Small intestine (tissue), 7 donors: ENCODE measurements around the gene GYG2. TPM values are rescaled to one million over a fixed set of nuclear protein-coding genes. Genes with fewer than 3 reads are reported as not detected.
"Not testable (repeated sequence)": the region's sequence is repeated elsewhere in the genome, so short reads cannot be mapped to it uniquely, and the experiment has no call there.

Experiments used
- DNase-seq, 2 donors: peaks; one replicate each; pipeline versions ENCODE4 v3.0.0 to v3.0.0-alpha.2; 2013
- FAIRE-seq: peaks from 2 replicates; lab custom pipeline; 2012; peaks lifted over from hg19 to GRCh38; lab: Jason Lieb, UNC
- H3K27ac ChIP-seq, 3 donors: one replicate each; pipeline ENCODE4 v1.5.1; 2013; ENCODE audit warnings: low read length in 2 of 3, mild to moderate bottlenecking in 2 of 3, control low read depth in 1 of 3, inconsistent platforms in 1 of 3, low read depth in 1 of 3, moderate library complexity in 1 of 3
- H3K27me3 ChIP-seq, 3 donors: one replicate each; pipeline ENCODE4 v1.6.1; 2013; ENCODE audit warnings: low read length in 3 of 3, inconsistent platforms in 1 of 3; ENCODE audit not compliant: control insufficient read depth in 3 of 3, insufficient read depth in 3 of 3
- H3K36me3 ChIP-seq, 3 donors: one replicate each; pipeline ENCODE4 v1.6.1; 2013; ENCODE audit warnings: low read length in 3 of 3, inconsistent platforms in 1 of 3, low read depth in 1 of 3, mild to moderate bottlenecking in 1 of 3, moderate library complexity in 1 of 3; ENCODE audit not compliant: control insufficient read depth in 3 of 3, insufficient read depth in 2 of 3
- H3K4me1 ChIP-seq, 3 donors: one replicate each; pipeline ENCODE4 v1.6.1; 2013; ENCODE audit warnings: low read length in 2 of 3, inconsistent platforms in 1 of 3, low read depth in 1 of 3, mild to moderate bottlenecking in 1 of 3, moderate library complexity in 1 of 3; ENCODE audit not compliant: control insufficient read depth in 3 of 3, insufficient read depth in 2 of 3
- H3K4me3 ChIP-seq, 3 donors: one replicate each; pipeline ENCODE4 v1.5.1; 2013; ENCODE audit warnings: low read length in 3 of 3, control low read depth in 1 of 3, inconsistent platforms in 1 of 3, low read depth in 1 of 3, mild to moderate bottlenecking in 1 of 3, moderate library complexity in 1 of 3
- H3K9me3 ChIP-seq, 2 donors: one replicate each; pipeline ENCODE4 v1.6.1; 2013; ENCODE audit warnings: low read depth in 1 of 2, low read length in 1 of 2; ENCODE audit not compliant: control insufficient read depth in 2 of 2, insufficient read depth in 1 of 2
- WGBS, 3 donors: extraction: QIAGEN DNeasy Blood & Tissue Kit; methylation state at CpG; one replicate each; pipeline ENCODE4 v1.1.7; 2013; 5-methylcytosine and 5-hydroxymethylcytosine counted together
- polyA plus RNA-seq, 4 donors: library from polyadenylated mRNA; stranded (reverse) in 3 of 4; unstranded in 1 of 4; fragments of 200-250 nt in 3 of 4; fragments of 120-200 nt in 1 of 4; gene quantifications; one replicate each; pipeline versions ENCODE4 v1.2.1 to v1.2.3, GENCODE V29; 2013
- donor health status: healthy with polysubstance abuse.
- donor health status: control.
- donor health status: control.
- donor health status: Bipolar disorder and iron deficiency.
- donor health status: healthy.

Gene GYG2
- polyA plus RNA-seq, 4 donors, result 1.6 to 12.5 (median 4.3) TPM

GRCh38 chrX:2788980-2789379 is 39.8 kb upstream of the GYG2 start:
- no peaks in the 10 kb centered on the region for H3K4me1 ChIP-seq
- no peaks in the 10 kb centered on the region for H3K9me3 ChIP-seq
- no peak overlapping the region for H3K27ac ChIP-seq
- no peaks in the 10 kb centered on the region for H3K36me3 ChIP-seq
- DNase-seq, result no peak
- no peak for FAIRE-seq
- no peaks in the 10 kb centered on the region for H3K27me3 ChIP-seq
- 81 to 84% (median 83%) methylated on average over 4 of the region's 4 CpGs for WGBS, 3 donors
- no peak overlapping the region for H3K4me3 ChIP-seq

DNA sequence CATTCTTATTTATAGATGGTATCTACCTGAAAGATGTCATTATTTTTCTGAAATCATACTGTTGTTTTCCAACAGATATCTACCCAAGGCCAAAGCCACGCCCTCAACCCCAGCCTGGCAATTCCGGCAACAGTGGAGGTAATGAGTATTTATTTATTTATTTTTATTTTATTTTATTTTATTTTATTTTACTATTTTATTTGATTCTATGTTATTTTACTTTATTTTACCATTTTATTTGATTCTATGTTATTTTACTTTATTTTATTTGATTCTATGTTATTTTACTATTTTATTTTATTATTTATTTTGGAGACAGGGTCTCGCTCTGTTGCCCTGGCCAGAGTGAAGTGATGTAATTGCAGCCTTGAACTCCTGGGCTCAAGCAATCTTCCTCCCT is 39.2 kb upstream of the GYG2 start:
- H3K4me1 ChIP-seq, result no peaks in the 10 kb centered on the region
- H3K27me3 ChIP-seq, result no peaks in the 10 kb centered on the region
- no peaks in the 10 kb centered on the region for H3K36me3 ChIP-seq
- 92 to 96% (median 92%) methylated on average over 3 of the region's 3 CpGs for WGBS, 3 donors
- no peak for DNase-seq
- no peak overlapping the region for H3K27ac ChIP-seq
- no peaks in the 10 kb centered on the region for H3K9me3 ChIP-seq
- no peak for FAIRE-seq
- no peak overlapping the region for H3K4me3 ChIP-seq

- H3K4me1 ChIP-seq, result no peaks in the 10 kb centered on the region
- no peak overlapping the region for H3K4me3 ChIP-seq
- 69 to 79% (median 76%) methylated on average over 6 to 7 of the region's 7 CpGs for WGBS, 3 donors
- H3K27ac ChIP-seq, result no peak overlapping the region
- DNase-seq (no peak), FAIRE-seq (no peak)
- H3K27me3 ChIP-seq, result no peaks in the 10 kb centered on the region
- H3K36me3 ChIP-seq, result no peaks in the 10 kb centered on the region
- no peaks in the 10 kb centered on the region for H3K9me3 ChIP-seq
Measured at GRCh38 chrX:2793752-2794151, 35.0 kb upstream of the GYG2 start.

DNA sequence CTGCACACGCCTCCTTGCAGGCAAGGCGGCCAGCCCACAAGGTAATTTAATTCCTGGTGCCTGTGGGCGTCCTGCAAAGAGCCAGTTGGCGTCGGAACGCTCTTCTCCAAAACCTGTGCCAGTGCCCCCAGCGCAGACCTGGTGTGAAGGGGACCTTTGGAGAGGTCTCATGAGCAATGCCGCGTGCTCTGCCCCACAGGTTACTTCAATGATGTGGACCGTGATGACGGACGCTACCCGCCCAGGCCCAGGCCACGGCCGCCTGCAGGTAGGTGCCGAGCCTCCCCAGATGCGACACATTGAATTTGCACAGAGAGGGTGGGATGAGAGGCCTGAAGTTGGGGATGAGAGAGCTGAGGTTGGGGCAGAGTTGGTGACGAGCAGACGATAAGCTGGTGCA is 34.4 kb upstream of the GYG2 start:
- Histone ChIP-seq H3K4me3 (no peak overlapping the region), H3K27ac (no peak overlapping the region), H3K9me3 (no peaks in the 10 kb centered on the region), H3K36me3 (no peaks in the 10 kb centered on the region), H3K4me1 (no peaks in the 10 kb centered on the region), H3K27me3 (no peaks in the 10 kb centered on the region)
- 90 to 96% (median 94%) methylated on average over 15 to 19 of the region's 19 CpGs for WGBS, 3 donors
- DNase-seq (no peak), FAIRE-seq (no peak)

DNA sequence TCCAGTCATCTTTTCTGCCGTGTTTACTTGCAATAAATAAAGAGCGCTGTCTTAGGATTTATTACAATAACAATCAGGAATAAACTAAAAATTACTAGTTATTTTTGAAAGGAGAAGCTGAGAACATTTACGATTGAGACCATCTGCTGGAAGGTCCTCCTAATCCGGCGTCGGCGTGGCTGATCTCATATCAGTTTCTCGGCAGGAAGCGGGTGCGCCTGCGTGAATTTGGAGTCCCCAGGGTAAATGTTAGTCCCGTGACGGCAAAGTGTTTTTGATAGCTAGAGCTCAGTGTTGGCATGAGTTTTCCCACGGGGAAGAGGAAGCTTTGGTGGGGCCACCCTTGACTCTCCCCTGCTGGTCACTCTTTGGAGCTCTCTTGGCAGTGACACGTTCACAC is 31.9 kb upstream of the GYG2 start:
- FAIRE-seq, result not testable (repeated sequence)

DNA sequence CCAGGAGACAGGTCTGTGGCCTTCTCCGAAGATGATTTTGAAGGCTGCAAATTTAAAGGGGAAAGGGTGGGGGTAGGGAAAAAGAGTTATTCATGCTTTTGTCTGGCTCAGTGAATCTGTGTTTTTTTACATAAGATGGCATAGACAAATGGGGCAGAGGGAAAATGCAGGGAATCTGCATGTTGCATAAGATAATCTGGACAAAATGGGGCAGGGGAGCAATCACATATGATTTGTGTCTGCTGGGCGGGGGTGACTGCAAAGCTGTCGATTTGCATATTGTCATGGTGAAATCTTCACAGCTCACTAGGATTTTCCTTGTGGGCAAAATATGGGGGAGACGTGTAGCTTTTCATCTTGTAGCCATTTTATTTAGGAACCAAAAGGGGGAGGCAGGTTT is 29.4 kb upstream of the GYG2 start:
- Histone ChIP-seq H3K4me1 (no peaks in the 10 kb centered on the region), H3K27ac (no peak overlapping the region), H3K36me3 (no peaks in the 10 kb centered on the region), H3K9me3 (no peaks in the 10 kb centered on the region), H3K4me3 (no peak overlapping the region), H3K27me3 (no peaks in the 10 kb centered on the region)
- no peak for DNase-seq
- no peak for FAIRE-seq
- WGBS, 3 donors, result 72 to 85% (median 81%) methylated on average over 4 of the region's 4 CpGs

More for the DNA sequence above, 31.9 kb upstream of the GYG2 start:
- not testable (repeated sequence) for H3K27ac ChIP-seq, H3K4me3 ChIP-seq, H3K4me1 ChIP-seq, DNase-seq, H3K27me3 ChIP-seq, H3K36me3 ChIP-seq, H3K9me3 ChIP-seq
- WGBS, 3 donors, result 56 to 66% (median 61%) methylated on average over 12 to 15 of the region's 15 CpGs

- H3K27ac ChIP-seq, H3K9me3 ChIP-seq, FAIRE-seq, H3K4me1 ChIP-seq, H3K36me3 ChIP-seq, H3K4me3 ChIP-seq, H3K27me3 ChIP-seq, DNase-seq: not testable (repeated sequence)
- WGBS, 3 donors, result 84 to 89% (median 89%) methylated on average over 4 to 5 of the region's 5 CpGs
Measured at GRCh38 chrX:2799980-2800379, 28.8 kb upstream of the GYG2 start.

GRCh38 chrX:2801223-2801622 is 27.5 kb upstream of the GYG2 start:
- 93 to 100% (median 94%) methylated on average over 4 of the region's 4 CpGs for WGBS, 3 donors
- Histone ChIP-seq H3K9me3 (no peaks in the 10 kb centered on the region), H3K27me3 (no peaks in the 10 kb centered on the region), H3K27ac (no peak overlapping the region), H3K4me1 (no peaks in the 10 kb centered on the region), H3K36me3 (no peaks in the 10 kb centered on the region), H3K4me3 (no peak overlapping the region)
- no peak for DNase-seq
- FAIRE-seq, result no peak

GRCh38 chrX:2802376-2803090 is 26.2 kb upstream of the GYG2 start:
- not testable (repeated sequence) for FAIRE-seq, H3K27ac ChIP-seq, H3K9me3 ChIP-seq, H3K36me3 ChIP-seq, H3K4me1 ChIP-seq, H3K27me3 ChIP-seq, H3K4me3 ChIP-seq
- DNase-seq, result peak in 1 of 2 donors; percentile 7
- 26 to 53% (median 52%) methylated on average over 17 to 18 of the region's 18 CpGs for WGBS, 3 donors
